Sciatic nerve (tissue), 2 donors: Measurements from ENCODE around the gene CBFA2T3. TPM values are rescaled to one million over a fixed set of nuclear protein-coding genes. Genes with fewer than 3 reads are reported as not detected.
A peak's percentile ranks its signal among the peaks of the same experiment; 100 is the strongest.
"Not testable (repeated sequence)": the region's sequence is repeated elsewhere in the genome, so short reads cannot be mapped to it uniquely, and the experiment has no call there.

Source experiments
- ATAC-seq: fragments of 200-7000 bp; cut with Tn5 transposase; one replicate; pipeline ENCODE4 v1.9.1; 2020; ENCODE audit warnings: mild to moderate bottlenecking, moderate library complexity
- DNase-seq: peaks from one replicate; pipeline ENCODE4 v3.0.0-alpha.2; 2020; ENCODE audit warnings: low spot score
- intact Hi-C: fragments of 100-400 bp; cut with DNase I; formaldehyde crosslinking; loops from one replicate; pipeline ENCODE4 v1.14.2; 2022
- total RNA-seq: library from RNA; stranded (reverse); fragmentation: NEBNext Ultra II Directional; extraction: Animal tissue kit (Norgen Biotek cat#: 25700); gene quantifications from one replicate; pipeline ENCODE4 v1.2.1, GENCODE V29; 2021
- donor health status: DM: no; HTN: no; CAD: no.
- donor health status: DM: no; HTN: no; CAD: no.

CBFA2T3 gene
- total RNA-seq, 1 donor from 2014 or later = 8.2 TPM

- intact Hi-C loops = no loop called here
- ATAC-seq (no peak), DNase-seq (no peak)
Observed at GRCh38 chr16:88919936-88920335, 57.1 kb downstream of the CBFA2T3 start.

- ATAC-seq, intact Hi-C loops, DNase-seq: not testable (repeated sequence)
Observed at GRCh38 chr16:88918896-88919295, 58.1 kb downstream of the CBFA2T3 start.

GRCh38 chr16:88917915-88918627 lies 58.9 kb downstream of the CBFA2T3 start:
- no peak for DNase-seq
- ATAC-seq = no peak
- intact Hi-C loops = no loop called here

- ATAC-seq (no peak), DNase-seq (no peak)
- intact Hi-C loops = no loop called here
Observed at GRCh38 chr16:88917146-88917914, 59.7 kb downstream of the CBFA2T3 start.

- intact Hi-C loops = no loop called here
- ATAC-seq = no peak
- DNase-seq = no peak
Observed at GRCh38 chr16:88915639-88916327, 61.2 kb downstream of the CBFA2T3 start.

- DNase-seq = peak; percentile 73
- intact Hi-C loops = no loop called here
- peak; percentile 86 for ATAC-seq
Observed at GRCh38 chr16:88914750-88915368, 62.1 kb downstream of the CBFA2T3 start.

- intact Hi-C loops = no loop called here
- no peak for ATAC-seq
Observed at GRCh38 chr16:88913870-88914269, 63.1 kb downstream of the CBFA2T3 start.

GRCh38 chr16:88913001-88913612 lies 63.9 kb downstream of the CBFA2T3 start:
- no peak for DNase-seq
- no peak for ATAC-seq
- intact Hi-C loops = no loop called here

More at GRCh38 chr16:88913870-88914269, 63.1 kb downstream of the CBFA2T3 start:
- no peak for DNase-seq

GRCh38 chr16:88912556-88912955 lies 64.5 kb downstream of the CBFA2T3 start:
- ATAC-seq = no peak
- intact Hi-C loops = no loop called here
- no peak for DNase-seq

GRCh38 chr16:88911946-88912310 lies 65.1 kb downstream of the CBFA2T3 start:
- no peak for DNase-seq
- intact Hi-C loops = no loop called here
- no peak for ATAC-seq

GRCh38 chr16:88911136-88911945 lies 65.7 kb downstream of the CBFA2T3 start:
- intact Hi-C loops = no loop called here
- ATAC-seq = peak; percentile 3

GRCh38 chr16:88910284-88911135 lies 66.5 kb downstream of the CBFA2T3 start:
- ATAC-seq = no peak
- no peak for DNase-seq
- intact Hi-C loops = no loop called here

More at GRCh38 chr16:88911136-88911945, 65.7 kb downstream of the CBFA2T3 start:
- no peak for DNase-seq

GRCh38 chr16:88909431-88910210 lies 67.4 kb downstream of the CBFA2T3 start:
- DNase-seq = no peak
- ATAC-seq = peak; percentile 50
- intact Hi-C loops = no loop called here

GRCh38 chr16:88908307-88908706 lies 68.7 kb downstream of the CBFA2T3 start:
- no peak for DNase-seq
- ATAC-seq = no peak
- intact Hi-C loops = no loop called here

GRCh38 chr16:88907768-88908167 lies 69.2 kb downstream of the CBFA2T3 start:
- intact Hi-C loops = no loop called here
- DNase-seq = no peak
- no peak for ATAC-seq

- intact Hi-C loops = no loop called here
- ATAC-seq (no peak), DNase-seq (no peak)
Observed at GRCh38 chr16:88906535-88907105, 70.4 kb downstream of the CBFA2T3 start.
